Myometrial cell (primary cell): Measurements from ENCODE around the gene INTU. TPM values are rescaled to one million over a fixed set of nuclear protein-coding genes. Genes with fewer than 3 reads are reported as not detected.

Source experiments
- total RNA-seq: library from RNA; depleted of rRNA; stranded (reverse); fragments of >200 nt; gene quantifications from 2 replicates; pipeline ENCODE4 v1.2.3, GENCODE V29; 2015

The INTU gene
- 3.5 and 42.2 TPM in 2 replicates for total RNA-seq

GRCh38 chr4:127632420-127633403 is at the start of gene INTU:
INTU (plus strand) TSS chr4:127632957; CDS start chr4:127633035, 78 bp downstream.

GRCh38 chr4:127730142-127730913 is 97.6 kb downstream of the INTU start, which contains the start of gene SLC25A31:
SLC25A31 (plus strand) TSS chr4:127730400; CDS start chr4:127730546, 146 bp downstream.

Other genes with a start within 250 kb of the INTU start
- gene SLC25A31, start 97.4 kb downstream of the INTU start, total RNA-seq, result not detected in 2 replicates
- gene HSPA4L, start 149.4 kb downstream of the INTU start, total RNA-seq, result 2.9 and 4.1 TPM in 2 replicates
- 11.5 and 16.0 TPM in 2 replicates for gene PLK4, start 247.9 kb downstream of the INTU start, total RNA-seq